Endodermal cell (in vitro differentiated cells): Measurements from ENCODE around the gene SLC27A5. TPM values are rescaled to one million over a fixed set of nuclear protein-coding genes. Genes with fewer than 3 reads are reported as not detected.

ENCODE experiments used
- DNase-seq: peaks from one replicate; pipeline ENCODE4 v3.0.0-alpha.2; 2017
- H3K27ac ChIP-seq: 2 replicates; pipeline ENCODE4 v1.5.1; 2013; ENCODE audit warnings: mild to moderate bottlenecking, low read depth, low read length, moderate library complexity
- H3K27me3 ChIP-seq: 2 replicates; pipeline ENCODE4 v1.6.1; 2013; ENCODE audit warnings: mild to moderate bottlenecking, low read length, moderate library complexity; ENCODE audit not compliant: insufficient read depth, control insufficient read depth, poor library complexity, severe bottlenecking
- H3K36me3 ChIP-seq: 2 replicates; pipeline ENCODE4 v1.7.0; 2013; ENCODE audit warnings: mild to moderate bottlenecking, low read length, moderate library complexity; ENCODE audit not compliant: control insufficient read depth, insufficient read depth
- H3K4me1 ChIP-seq: one replicate; pipeline ENCODE4 v1.7.0; 2013; ENCODE audit warnings: low read length; ENCODE audit not compliant: control insufficient read depth, insufficient read depth
- H3K4me3 ChIP-seq: 2 replicates; pipeline ENCODE4 v1.5.1; 2013; ENCODE audit warnings: mild to moderate bottlenecking, low read length, moderate library complexity
- H3K9ac ChIP-seq: 2 replicates; pipeline ENCODE4 v1.6.1; 2013; ENCODE audit warnings: mild to moderate bottlenecking, low read length, moderate library complexity; ENCODE audit not compliant: poor library complexity, severe bottlenecking; ENCODE audit errors: extremely low read depth
- H3K9me3 ChIP-seq: 2 replicates; pipeline ENCODE4 v1.6.1; 2013; ENCODE audit warnings: mild to moderate bottlenecking, low read length, moderate library complexity; ENCODE audit not compliant: control insufficient read depth
- H3K27ac Mint-ChIP-seq: 2 replicates; pipeline ENCODE4 v1.8.0; 2020; ENCODE audit warnings: mixed read lengths
- H3K27me3 Mint-ChIP-seq: 2 replicates; pipeline ENCODE4 v1.8.0; 2021; ENCODE audit warnings: mild to moderate bottlenecking, mixed read lengths; ENCODE audit not compliant: insufficient read depth
- H3K36me3 Mint-ChIP-seq: 2 replicates; pipeline ENCODE4 v1.8.0; 2020; ENCODE audit warnings: low read depth, mixed read lengths
- H3K4me1 Mint-ChIP-seq: 2 replicates; pipeline ENCODE4 v1.8.0; 2020; ENCODE audit warnings: mixed read lengths
- H3K4me3 Mint-ChIP-seq: 2 replicates; pipeline ENCODE4 v1.8.0; 2020; ENCODE audit warnings: mild to moderate bottlenecking, moderate library complexity, mixed read lengths
- H3K9me3 Mint-ChIP-seq: 2 replicates; pipeline ENCODE4 v1.8.0; 2020; ENCODE audit warnings: mild to moderate bottlenecking, mixed read lengths
- CTCF ChIP-seq: fragments of 200-600 bp; sonication (generic); conservative IDR thresholded peaks from 2 replicates; pipeline ENCODE4 v1.5.0; 2021; ENCODE audit warnings: antibody characterized with exemption, mild to moderate bottlenecking
- WGBS, 2 experiments: methylation state at CpG; one replicate each; pipeline versions ENCODE4 v1.1.5 to v1.1.7; 2013; ENCODE audit warnings: missing lambda C conversion rate in 2 of 2, mixed read lengths in 1 of 2; ENCODE audit not compliant: insufficient coverage in 1 of 2, insufficient read length in 1 of 2; 5-methylcytosine and 5-hydroxymethylcytosine counted together
- total RNA-seq, 2 donors: library from RNA; stranded (reverse); fragmentation: NEBNext Ultra II Directional in 1 of 2; extraction: Animal tissue kit (Norgen Biotek cat#: 25700) in 1 of 2; gene quantifications; 2 replicates in 1 of 2; 3 replicates in 1 of 2; pipeline ENCODE4 v1.2.1, GENCODE V29; 2021

SLC27A5 gene
- total RNA-seq, 2 donors from 2014 or later = 13.6 to 15.3 TPM

- Mint-ChIP-seq H3K27ac (peak overlapping the region; percentile 93), H3K9me3 (no peaks in the 10 kb centered on the region), H3K36me3 (peaks cover 2% of the 10 kb centered on the region), H3K27me3 (no peaks in the 10 kb centered on the region), H3K4me1 (peaks cover 15% of the 10 kb centered on the region), H3K4me3 (peak overlapping the region; percentile 96)
- H3K4me3 ChIP-seq = no peak overlapping the region
- no peak for TF ChIP-seq CTCF
- DNase-seq = no peak
- no peak overlapping the region for H3K27ac ChIP-seq
- H3K27me3 ChIP-seq = no peaks in the 10 kb centered on the region
- H3K9me3 ChIP-seq = no peaks in the 10 kb centered on the region
- WGBS, 2 experiments = 91 to 100% methylated on average over 3 to 4 of the region's 4 CpGs
- H3K36me3 ChIP-seq = no peaks in the 10 kb centered on the region
- peaks cover 4% of the 10 kb centered on the region for H3K4me1 ChIP-seq
- H3K9ac ChIP-seq = no peak overlapping the region
Observed at GRCh38 chr19:58521651-58522050, 9.9 kb upstream of the SLC27A5 start.

GRCh38 chr19:58520257-58520599 lies 8.4 kb upstream of the SLC27A5 start:
- H3K4me3 Mint-ChIP-seq = peak overlapping the region; percentile 96
- Histone ChIP-seq H3K9me3 (no peaks in the 10 kb centered on the region), H3K4me1 (peaks cover 4% of the 10 kb centered on the region), H3K27ac (peak overlapping the region; percentile 98), H3K27me3 (no peaks in the 10 kb centered on the region), H3K4me3 (peak overlapping the region; percentile 91), H3K36me3 (peaks cover 9% of the 10 kb centered on the region), H3K9ac (peak overlapping the region; percentile 95)
- H3K27me3 Mint-ChIP-seq = no peaks in the 10 kb centered on the region
- H3K27ac Mint-ChIP-seq = peak overlapping the region; percentile 99
- 35 to 38% methylated on average over 2 to 6 of the region's 7 CpGs for WGBS, 2 experiments
- H3K9me3 Mint-ChIP-seq = no peaks in the 10 kb centered on the region
- TF ChIP-seq CTCF = no peak
- H3K36me3 Mint-ChIP-seq = peaks cover 12% of the 10 kb centered on the region
- no peak for DNase-seq
- peaks cover 22% of the 10 kb centered on the region for H3K4me1 Mint-ChIP-seq

GRCh38 chr19:58519355-58520256 lies 7.8 kb upstream of the SLC27A5 start, which contains the start of gene ZBTB45:
ZBTB45 (minus strand) TSS chr19:58519810; CDS start chr19:58517673, 2,137 bp downstream.
- Histone ChIP-seq H3K4me1 (peaks cover 4% of the 10 kb centered on the region), H3K27me3 (no peaks in the 10 kb centered on the region), H3K9me3 (no peaks in the 10 kb centered on the region), H3K4me3 (peak within 1 kb of the TSS; percentile 91), H3K36me3 (peaks cover 9% of the 10 kb centered on the region), H3K9ac (peak within 1 kb of the TSS; percentile 95), H3K27ac (peak within 1 kb of the TSS; percentile 98)
- H3K27me3 Mint-ChIP-seq = no peaks in the 10 kb centered on the region
- DNase-seq = peak; percentile 97
- H3K9me3 Mint-ChIP-seq = no peaks in the 10 kb centered on the region
- TF ChIP-seq CTCF = peak; percentile 67
- peaks cover 23% of the 10 kb centered on the region for H3K4me1 Mint-ChIP-seq
- peak within 1 kb of the TSS; percentile 99 for H3K27ac Mint-ChIP-seq
- H3K36me3 Mint-ChIP-seq = peaks cover 15% of the 10 kb centered on the region
- H3K4me3 Mint-ChIP-seq = peak within 1 kb of the TSS; percentile 96
- 0 to 1% methylated on average over 47 to 87 of the region's 87 CpGs for WGBS, 2 experiments
